Activated CD4-positive, alpha-beta T cell treated with anti-CD3 and anti-CD28 coated beads for 36 hours (primary cell): ENCODE measurements around the gene PRPF38B. TPM values are rescaled to one million over a fixed set of nuclear protein-coding genes. Genes with fewer than 3 reads are reported as not detected.

Source experiments
- ATAC-seq: fragments of 200-7000 bp; cut with Tn5 transposase; one replicate; pipeline ENCODE4 v1.10.0; 2021; ENCODE audit warnings: mild to moderate bottlenecking, moderate library complexity
- CTCF ChIA-PET: fragments of 350-600 bp; sonication (Branson Sonifier 250); formaldehyde crosslinking; loops from one replicate; lab custom pipeline; 2021; ENCODE audit warnings: antibody characterized with exemption; lab: Charles Lee
- POLR2A ChIA-PET: fragments of 350-600 bp; sonication (Branson Sonifier 250); formaldehyde crosslinking; loops from one replicate; lab custom pipeline; 2021; ENCODE audit warnings: antibody characterized with exemption, inconsistent platforms; lab: Charles Lee
- DNase-seq: peaks from one replicate; pipeline ENCODE4 v3.0.0-alpha.2; 2020
- H3K27ac Mint-ChIP-seq: one replicate; pipeline ENCODE4 v1.8.0; 2021; ENCODE audit warnings: mixed read lengths
- H3K27me3 Mint-ChIP-seq: one replicate; pipeline ENCODE4 v1.8.0; 2021; ENCODE audit warnings: mixed read lengths
- H3K36me3 Mint-ChIP-seq: one replicate; pipeline ENCODE4 v1.8.0; 2021; ENCODE audit warnings: low read depth, mixed read lengths
- H3K4me1 Mint-ChIP-seq: one replicate; pipeline ENCODE4 v1.8.0; 2021; ENCODE audit warnings: mixed read lengths
- H3K4me3 Mint-ChIP-seq: one replicate; pipeline ENCODE4 v1.8.0; 2021; ENCODE audit warnings: mild to moderate bottlenecking, moderate library complexity, mixed read lengths
- H3K9me3 Mint-ChIP-seq: one replicate; pipeline ENCODE4 v1.8.0; 2021; ENCODE audit warnings: low read depth, mixed read lengths
- intact Hi-C, 2 experiments: fragments of 100-400 bp; cut with DNase I in 1 of 2; cut with micrococcal nuclease in 1 of 2; formaldehyde crosslinking; loops; one replicate each; pipeline versions ENCODE4 v1.14.2 to v1.15.1; 2022 to 2024; cut with DNase I, micrococcal nuclease
- total RNA-seq, 2 experiments: library from RNA; stranded (reverse); gene quantifications; one replicate each; pipeline ENCODE4 v1.2.3, GENCODE V29; 2021

Gene PRPF38B
- total RNA-seq, 2 experiments from 2014 or later: 57.9 to 61.1 TPM

DNA sequence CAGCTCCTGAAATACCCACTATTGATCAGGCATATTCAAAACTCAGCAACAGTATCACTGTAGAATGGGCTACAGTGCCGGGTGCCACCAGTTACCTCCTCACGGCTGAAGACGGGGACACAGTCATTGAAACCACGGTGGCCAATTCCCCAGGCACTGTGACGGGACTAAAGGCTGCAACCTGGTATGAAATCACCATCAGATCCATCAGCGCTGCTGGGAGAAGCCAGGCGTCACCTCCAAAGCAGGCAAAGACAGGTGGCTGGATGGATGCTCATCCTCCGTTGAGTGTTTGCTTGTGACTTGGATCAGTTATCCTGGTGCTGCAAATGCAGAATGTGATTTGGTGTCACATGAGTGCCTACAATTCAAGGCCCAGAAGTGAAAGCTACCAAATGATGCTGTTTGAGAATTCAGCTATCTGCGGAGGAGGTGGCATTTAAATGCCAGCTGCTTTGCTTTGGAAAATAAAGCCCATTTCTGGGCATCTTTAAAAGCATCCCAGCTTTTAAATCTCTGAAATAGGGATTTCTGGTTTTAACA lies 25.7 kb downstream of the PRPF38B start:
- CTCF ChIA-PET: interaction anchor here (0.6 to 0.7 kb wide), 2 partner anchors 71 to 120 kb away, joined by 3 read pairs; no protein-coding TSS in a partner anchor
- intact Hi-C loops: no loop called here
- peaks cover 3% of the 10 kb centered on the region for H3K4me1 Mint-ChIP-seq
- no peak overlapping the region for H3K4me3 Mint-ChIP-seq
- no peak overlapping the region for H3K27ac Mint-ChIP-seq
- no peak for DNase-seq
- H3K27me3 Mint-ChIP-seq: no peaks in the 10 kb centered on the region
- H3K36me3 Mint-ChIP-seq: no peaks in the 10 kb centered on the region
- H3K9me3 Mint-ChIP-seq: no peaks in the 10 kb centered on the region
- POLR2A ChIA-PET: no interaction called here
- no peak for ATAC-seq

DNA sequence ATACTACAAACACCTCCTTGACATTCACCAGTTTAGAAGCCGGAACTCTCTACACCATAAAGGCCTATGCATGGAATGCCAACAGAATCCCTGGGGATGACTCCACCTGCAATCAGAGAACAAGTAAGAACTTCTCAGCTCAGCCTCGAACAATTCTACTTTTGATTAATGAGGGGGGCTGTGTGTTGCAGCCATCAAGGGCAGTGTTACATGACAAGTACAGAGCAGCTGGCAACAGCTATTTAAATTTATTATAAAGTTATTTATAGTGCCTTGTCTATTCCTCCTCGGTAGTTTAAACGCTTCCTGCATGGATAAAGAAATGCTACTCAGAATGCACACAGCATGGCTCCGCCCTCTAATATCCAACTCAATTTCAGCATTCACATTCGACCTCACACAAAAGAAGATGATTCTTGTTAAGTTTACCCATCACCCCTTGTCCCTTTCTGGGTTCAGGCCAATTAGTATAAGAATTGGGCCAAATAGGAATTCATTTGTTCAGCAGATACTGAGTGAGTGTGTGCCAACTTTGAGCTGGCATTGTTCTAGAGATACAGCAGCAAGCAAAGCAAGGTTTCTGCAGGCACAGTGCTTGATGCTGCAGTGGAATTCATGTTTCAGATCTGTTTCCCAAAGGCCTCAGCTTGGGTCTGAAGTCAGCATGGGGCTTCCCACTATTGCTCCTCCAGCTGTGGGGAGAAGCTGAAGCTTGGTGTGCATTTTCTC lies 27.0 kb downstream of the PRPF38B start:
- Mint-ChIP-seq H3K4me1 (peaks cover 3% of the 10 kb centered on the region), H3K27me3 (no peaks in the 10 kb centered on the region), H3K27ac (no peak overlapping the region), H3K36me3 (no peaks in the 10 kb centered on the region), H3K4me3 (no peak overlapping the region), H3K9me3 (no peaks in the 10 kb centered on the region)
- ChIA-PET CTCF (interaction anchor here (0.6 kb wide), 1 partner anchor 14 kb away, joined by 3 read pairs; no protein-coding TSS in a partner anchor), POLR2A (interaction anchor here (0.7 kb wide), 1 partner anchor 26 kb away, joined by 6 read pairs; no protein-coding TSS in a partner anchor)
- DNase-seq (no peak), ATAC-seq (no peak)
- intact Hi-C loops: no loop called here

DNA sequence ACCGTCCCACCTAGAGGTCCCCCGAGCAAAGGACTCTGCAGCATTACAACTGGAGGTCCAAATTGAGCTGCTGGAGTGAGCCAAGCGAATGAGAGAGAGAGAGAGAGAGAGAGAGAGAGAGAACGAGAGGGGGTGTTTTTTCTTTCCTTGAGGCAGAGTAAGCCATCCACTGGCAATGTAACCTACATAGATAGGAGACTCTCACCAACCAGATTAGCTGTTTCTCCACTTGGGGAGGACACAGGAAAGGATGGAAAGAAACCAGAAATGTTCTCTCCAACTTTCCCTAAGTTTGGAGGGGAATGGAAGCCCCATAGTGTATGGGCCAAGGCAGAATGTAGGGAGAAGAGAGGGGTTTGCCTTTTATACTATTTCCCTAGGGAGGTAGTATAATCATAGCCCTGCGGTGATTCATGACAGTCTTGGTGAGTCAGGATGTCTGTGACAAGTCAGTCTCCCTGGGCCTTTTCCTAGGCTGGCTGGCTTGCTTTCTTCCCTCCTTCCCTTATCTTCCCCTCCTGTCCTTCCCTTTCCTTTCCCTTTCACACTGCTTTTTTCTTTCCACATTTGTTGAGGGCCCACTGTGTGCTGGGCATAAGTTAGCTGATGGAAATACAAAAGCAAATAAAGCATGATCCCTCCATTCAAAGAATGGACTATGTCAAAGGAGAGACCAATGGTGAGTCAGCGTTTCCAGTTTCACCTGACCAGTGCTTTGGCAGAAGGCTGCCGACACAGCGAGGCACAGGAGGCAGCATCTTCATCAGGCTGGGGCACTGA lies 27.7 kb downstream of the PRPF38B start:
- H3K27ac Mint-ChIP-seq: no peak overlapping the region
- ATAC-seq (peak; percentile 68), DNase-seq (no peak)
- ChIA-PET POLR2A (interaction anchor here (0.6 to 0.7 kb wide), 2 partner anchors 25 to 75 kb away, joined by 3 to 6 read pairs; no protein-coding TSS in a partner anchor), CTCF (interaction anchor here (0.6 kb wide), 1 partner anchor 14 kb away, joined by 3 read pairs; no protein-coding TSS in a partner anchor)
- no peak overlapping the region for H3K4me3 Mint-ChIP-seq
- no peaks in the 10 kb centered on the region for H3K9me3 Mint-ChIP-seq
- no peaks in the 10 kb centered on the region for H3K27me3 Mint-ChIP-seq
- H3K4me1 Mint-ChIP-seq: peaks cover 3% of the 10 kb centered on the region
- intact Hi-C loops: no loop called here
- no peaks in the 10 kb centered on the region for H3K36me3 Mint-ChIP-seq

DNA sequence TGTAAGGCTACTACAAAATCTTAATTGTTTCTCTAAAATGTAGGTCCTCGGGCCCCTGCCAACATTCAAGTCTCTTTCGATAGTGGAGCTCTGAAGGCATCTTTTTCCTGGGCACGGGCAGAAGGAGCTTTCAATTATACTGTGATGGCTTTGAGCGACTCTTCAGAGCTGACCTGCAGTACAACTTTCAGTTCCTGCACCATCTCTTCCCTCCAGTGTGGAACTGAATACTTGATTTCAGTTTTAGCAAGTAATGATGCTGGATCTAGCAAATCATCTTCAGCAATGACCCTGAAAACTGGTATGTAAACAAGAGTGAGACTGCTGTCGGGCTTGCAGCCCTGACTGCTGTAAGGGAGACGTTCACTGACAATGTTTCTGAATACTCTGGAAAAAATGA lies 30.2 kb downstream of the PRPF38B start:
- ChIA-PET POLR2A (no interaction called here), CTCF (interaction anchor here (1.2 kb wide), 1 partner anchor 10 kb away, joined by 3 read pairs; the partner anchor contains the start of gene FNDC7)
- Mint-ChIP-seq H3K4me3 (no peak overlapping the region), H3K27ac (no peak overlapping the region), H3K36me3 (no peaks in the 10 kb centered on the region), H3K9me3 (no peaks in the 10 kb centered on the region), H3K27me3 (no peaks in the 10 kb centered on the region), H3K4me1 (peaks cover 3% of the 10 kb centered on the region)
- no peak for ATAC-seq
- intact Hi-C loops: no loop called here
- DNase-seq: no peak

DNA sequence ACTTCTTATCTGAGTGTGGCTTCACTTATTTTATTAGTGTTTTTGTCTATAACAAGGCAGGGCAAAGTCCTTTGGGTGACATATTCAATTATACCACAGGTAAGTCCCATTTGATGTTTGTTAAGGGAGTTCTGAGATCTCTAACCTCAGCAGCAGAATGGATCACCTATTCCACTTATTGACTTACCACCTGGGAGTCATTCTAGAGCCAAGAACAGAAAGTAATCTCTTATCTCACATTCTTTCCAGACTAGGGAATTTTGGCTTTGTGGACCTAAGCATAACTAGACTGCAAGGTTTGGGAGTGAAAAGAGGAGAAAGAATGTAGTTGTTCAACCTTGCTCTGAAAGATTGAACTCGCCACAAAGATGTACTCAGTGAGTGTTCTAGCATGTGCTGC lies 33.8 kb downstream of the PRPF38B start:
- DNase-seq (no peak), ATAC-seq (no peak)
- ChIA-PET POLR2A (no interaction called here), CTCF (no interaction called here)
- Mint-ChIP-seq H3K4me1 (no peaks in the 10 kb centered on the region), H3K27ac (no peak overlapping the region), H3K27me3 (no peaks in the 10 kb centered on the region), H3K4me3 (no peak overlapping the region), H3K9me3 (no peaks in the 10 kb centered on the region), H3K36me3 (no peaks in the 10 kb centered on the region)
- intact Hi-C loops: no loop called here

DNA sequence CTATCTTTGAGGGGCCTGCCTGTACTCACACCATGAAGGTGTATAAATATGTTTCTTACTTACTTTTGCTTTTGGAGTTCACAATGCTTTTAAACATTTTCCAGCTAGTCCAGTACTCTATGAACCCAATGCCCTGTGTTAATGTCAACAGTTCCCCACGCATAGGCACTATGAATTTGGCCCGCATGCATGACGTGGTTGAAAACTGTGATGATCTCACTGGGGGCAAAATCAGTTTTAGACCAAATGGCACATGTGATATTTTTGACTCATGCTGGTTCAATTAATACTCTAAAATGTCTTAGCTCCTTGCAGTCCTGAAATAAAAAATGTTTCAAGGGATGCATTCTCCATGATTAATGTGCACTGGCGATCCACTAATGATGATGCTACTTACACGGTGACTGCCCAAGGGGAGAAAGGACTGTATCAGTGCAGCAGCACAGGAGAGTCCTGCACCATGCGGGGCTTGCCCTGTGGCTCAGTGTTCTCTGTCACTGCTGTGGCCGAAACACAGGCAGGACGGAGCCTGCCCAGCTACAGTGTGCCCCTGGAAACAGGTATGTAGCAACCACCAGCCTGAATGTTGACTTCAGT lies 36.3 kb downstream of the PRPF38B start:
- no peaks in the 10 kb centered on the region for H3K9me3 Mint-ChIP-seq
- POLR2A ChIA-PET: no interaction called here

DNA sequence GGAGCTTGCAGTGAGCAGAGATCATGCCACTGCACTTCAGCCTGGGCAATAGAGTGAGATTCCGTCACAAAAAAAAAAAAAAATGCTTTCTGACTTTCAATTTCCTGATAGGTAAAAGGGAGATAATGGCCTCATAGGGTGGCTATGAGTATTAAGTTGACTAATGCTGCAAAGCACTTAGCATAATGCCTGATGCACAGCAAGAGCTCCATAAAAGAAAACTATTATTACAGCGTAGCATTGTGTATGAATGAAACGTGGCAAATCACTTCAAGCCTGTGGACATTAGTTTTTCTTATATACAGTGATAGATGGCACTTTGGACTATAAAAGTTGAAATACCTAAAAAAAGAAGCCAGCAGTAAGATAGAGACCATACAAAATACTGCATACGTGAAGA lies 37.4 kb downstream of the PRPF38B start:
- Mint-ChIP-seq H3K4me3 (no peak overlapping the region), H3K36me3 (no peaks in the 10 kb centered on the region), H3K9me3 (no peaks in the 10 kb centered on the region), H3K27ac (no peak overlapping the region), H3K4me1 (no peaks in the 10 kb centered on the region), H3K27me3 (no peaks in the 10 kb centered on the region)
- ATAC-seq: no peak
- ChIA-PET POLR2A (no interaction called here), CTCF (interaction anchor here (0.6 to 0.9 kb wide), 2 partner anchors 24 to 270 kb away, joined by 3 to 4 read pairs; no protein-coding TSS in a partner anchor)
- no peak for DNase-seq
- intact Hi-C loops: no loop called here

More for the DNA sequence above, 36.3 kb downstream of the PRPF38B start:
- Mint-ChIP-seq H3K27me3 (no peaks in the 10 kb centered on the region), H3K4me1 (no peaks in the 10 kb centered on the region), H3K4me3 (no peak overlapping the region), H3K36me3 (no peaks in the 10 kb centered on the region), H3K27ac (no peak overlapping the region)
- ATAC-seq: no peak
- DNase-seq: no peak
- CTCF ChIA-PET: interaction anchor here (0.6 kb wide), 1 partner anchor 16 kb away, joined by 3 read pairs; no protein-coding TSS in a partner anchor
- intact Hi-C loops: no loop called here

DNA sequence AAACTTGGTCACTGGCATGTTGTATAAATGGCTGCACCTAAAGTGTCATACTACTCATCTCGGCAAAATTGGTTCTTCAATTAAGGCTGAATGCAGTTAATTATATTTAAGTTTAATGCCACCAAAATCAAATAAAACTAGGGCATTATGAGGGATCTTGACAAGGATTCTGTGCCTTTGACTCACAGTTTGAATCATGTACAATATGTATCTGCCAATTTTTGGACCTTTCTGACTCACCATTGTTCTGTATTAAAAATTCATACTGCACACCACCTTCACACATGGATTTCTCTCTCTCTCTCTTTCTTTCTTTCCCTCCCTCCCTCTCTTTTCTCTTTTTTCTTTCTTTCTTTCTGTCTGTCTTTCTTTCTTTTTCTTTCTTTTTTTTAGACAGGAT lies 40.3 kb downstream of the PRPF38B start:
- ChIA-PET CTCF (interaction anchor here (0.5 kb wide), 1 partner anchor 28 kb away, joined by 3 read pairs; no protein-coding TSS in a partner anchor), POLR2A (no interaction called here)
- no peaks in the 10 kb centered on the region for H3K4me1 Mint-ChIP-seq
- H3K36me3 Mint-ChIP-seq: no peaks in the 10 kb centered on the region
- H3K27me3 Mint-ChIP-seq: no peaks in the 10 kb centered on the region
- ATAC-seq: no peak
- H3K4me3 Mint-ChIP-seq: no peak overlapping the region
- H3K9me3 Mint-ChIP-seq: no peaks in the 10 kb centered on the region
- DNase-seq: no peak
- H3K27ac Mint-ChIP-seq: no peak overlapping the region
- intact Hi-C loops: no loop called here

DNA sequence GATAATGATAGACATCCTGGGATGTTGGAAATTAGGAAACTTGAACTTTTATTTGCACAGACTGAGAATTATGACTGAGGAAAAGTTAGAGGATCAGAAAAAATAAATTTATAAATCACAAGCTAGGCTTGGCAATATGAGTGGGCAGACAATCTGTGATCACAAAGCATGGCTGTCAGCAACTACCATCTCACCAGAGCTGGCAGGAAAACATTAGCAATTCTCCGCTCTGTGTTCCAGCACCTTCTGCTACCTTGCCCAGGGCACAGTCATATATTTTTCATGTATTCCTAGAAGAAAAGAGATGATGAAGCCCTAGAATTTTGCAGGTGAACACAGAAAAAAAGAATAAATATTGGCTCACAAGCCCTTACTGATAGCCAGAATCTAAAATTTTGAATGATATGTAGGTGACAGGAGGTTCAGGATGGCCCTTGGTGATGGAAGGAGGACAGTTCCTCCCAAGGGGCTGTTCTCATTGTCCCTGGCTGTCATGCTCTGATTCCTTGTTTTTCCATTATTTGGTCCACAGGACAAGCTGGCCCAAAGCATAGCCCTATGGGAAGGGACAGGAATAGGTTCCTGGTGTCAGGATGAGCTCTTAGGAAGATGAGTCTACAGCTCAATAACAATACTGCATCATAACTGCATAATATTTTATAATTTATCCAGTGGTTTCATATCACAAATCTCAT lies 42.2 kb downstream of the PRPF38B start:
- CTCF ChIA-PET: interaction anchor here (1.1 kb wide), 1 partner anchor 29 kb away, joined by 3 read pairs; no protein-coding TSS in a partner anchor
- Mint-ChIP-seq H3K4me1 (no peaks in the 10 kb centered on the region), H3K27me3 (no peaks in the 10 kb centered on the region), H3K4me3 (no peak overlapping the region), H3K9me3 (no peaks in the 10 kb centered on the region), H3K27ac (no peak overlapping the region), H3K36me3 (no peaks in the 10 kb centered on the region)
- intact Hi-C loops: no loop called here
- POLR2A ChIA-PET: no interaction called here
- DNase-seq: no peak
- ATAC-seq: no peak

DNA sequence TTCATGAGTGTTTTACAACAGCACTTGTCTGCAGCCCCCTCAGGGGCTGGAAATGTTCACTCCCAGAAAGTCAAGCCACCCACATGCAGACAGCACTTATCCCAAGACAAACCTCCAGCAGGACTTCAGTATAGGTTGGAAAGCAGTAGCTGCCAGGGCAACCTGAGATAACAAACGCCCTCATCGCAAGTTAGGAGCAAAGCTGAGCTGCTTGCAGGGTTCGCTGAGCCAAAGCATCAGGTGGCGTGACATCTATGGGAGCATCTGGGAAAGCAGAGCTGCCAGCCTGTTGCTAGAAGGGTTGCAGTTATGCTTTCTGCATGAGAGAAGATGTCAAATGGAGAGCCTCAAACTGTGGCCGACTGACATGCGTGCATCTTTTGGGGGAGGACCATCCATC lies 50.1 kb downstream of the PRPF38B start:
- ChIA-PET CTCF (no interaction called here), POLR2A (no interaction called here)

More for the DNA sequence above, 50.1 kb downstream of the PRPF38B start:
- DNase-seq (no peak), ATAC-seq (no peak)
- no peak overlapping the region for H3K27ac Mint-ChIP-seq
- peaks cover 3% of the 10 kb centered on the region for H3K4me1 Mint-ChIP-seq
- H3K4me3 Mint-ChIP-seq: no peak overlapping the region
- intact Hi-C loops: no loop called here
- no peaks in the 10 kb centered on the region for H3K36me3 Mint-ChIP-seq
- no peaks in the 10 kb centered on the region for H3K9me3 Mint-ChIP-seq
- H3K27me3 Mint-ChIP-seq: no peaks in the 10 kb centered on the region
